NCI-H187 (cell line): ENCODE measurements around the gene ADAMTS7.
"Not testable (repeated sequence)": the region's sequence is repeated elsewhere in the genome, so short reads cannot be mapped to it uniquely, and the experiment has no call there.

Experiments used
- DNase-seq, 2 experiments: peaks; one replicate each; lab custom pipeline; 2025; lab: John Stamatoyannopoulos, UW

Gene ADAMTS7

GRCh38 chr15:78766041-78766440 lies 45.2 kb downstream of the ADAMTS7 start:
- no peak for DNase-seq

GRCh38 chr15:78765154-78765860 lies 46.0 kb downstream of the ADAMTS7 start:
- DNase-seq, result not testable (repeated sequence)

DNA sequence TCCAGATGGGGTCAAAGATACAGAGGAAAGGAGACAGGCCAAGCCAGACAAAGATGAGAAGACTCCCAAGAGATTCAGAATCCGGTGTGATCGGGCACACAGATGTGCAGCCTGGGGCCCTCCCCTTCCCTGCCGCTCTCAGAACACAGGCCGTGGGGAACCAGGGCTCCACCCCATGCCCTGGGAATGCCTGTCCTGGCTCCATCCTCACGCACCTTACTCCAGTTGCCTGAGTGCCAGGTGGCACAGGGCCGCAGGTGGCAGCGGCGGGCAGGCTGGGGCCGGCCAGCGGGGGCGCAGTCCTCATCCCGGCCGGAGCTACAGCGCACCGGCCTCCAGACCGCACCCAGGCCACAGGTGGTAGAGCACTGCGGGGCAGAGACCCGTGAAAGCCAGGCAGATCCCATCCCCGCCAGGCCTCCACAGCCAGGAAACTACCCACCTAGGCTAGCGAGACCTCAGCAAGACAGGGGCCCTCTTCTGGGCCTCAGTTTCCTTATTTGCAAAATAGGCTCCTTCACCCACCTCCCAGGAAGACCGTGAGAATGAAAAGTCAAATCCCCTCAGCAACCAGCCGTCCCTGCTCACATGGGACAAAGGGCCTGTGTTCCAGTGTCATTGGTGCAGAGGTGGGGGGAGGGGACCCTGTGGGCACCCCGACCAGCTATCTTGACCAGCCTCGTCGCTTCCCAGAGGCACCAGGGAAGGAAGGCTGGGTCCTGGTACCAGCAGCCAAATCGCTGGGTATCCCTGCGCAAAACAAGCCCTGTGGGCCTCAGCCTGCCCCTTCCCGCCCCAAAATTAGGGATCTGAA lies 46.7 kb downstream of the ADAMTS7 start:
- DNase-seq, result not testable (repeated sequence)

DNA sequence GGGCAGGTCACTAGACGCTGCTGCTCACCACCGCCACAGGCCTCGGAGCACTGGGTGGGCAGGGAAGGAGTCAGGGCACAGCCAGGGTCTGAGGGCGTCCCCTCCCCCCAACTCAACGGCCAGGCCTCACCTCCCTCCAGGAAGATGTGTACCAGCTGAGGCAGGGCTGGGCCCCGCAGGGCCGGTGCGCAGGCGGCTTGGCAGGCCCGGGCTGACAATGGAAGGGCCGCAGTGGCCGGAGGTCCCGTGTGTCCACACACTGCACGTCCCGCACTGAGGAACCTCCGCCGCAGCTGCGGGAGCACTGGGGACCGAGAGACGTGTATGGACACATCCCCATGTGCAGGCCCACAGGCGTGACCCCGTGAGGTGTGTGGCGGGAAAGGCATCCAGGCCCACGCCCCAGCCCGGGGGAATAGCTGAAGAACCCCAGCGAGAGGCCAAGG lies 47.4 kb downstream of the ADAMTS7 start:
- DNase-seq, result no peak

- DNase-seq, result no peak
These were observed 48.1 kb downstream of the ADAMTS7 start for GRCh38 chr15:78762985-78763795.

DNA sequence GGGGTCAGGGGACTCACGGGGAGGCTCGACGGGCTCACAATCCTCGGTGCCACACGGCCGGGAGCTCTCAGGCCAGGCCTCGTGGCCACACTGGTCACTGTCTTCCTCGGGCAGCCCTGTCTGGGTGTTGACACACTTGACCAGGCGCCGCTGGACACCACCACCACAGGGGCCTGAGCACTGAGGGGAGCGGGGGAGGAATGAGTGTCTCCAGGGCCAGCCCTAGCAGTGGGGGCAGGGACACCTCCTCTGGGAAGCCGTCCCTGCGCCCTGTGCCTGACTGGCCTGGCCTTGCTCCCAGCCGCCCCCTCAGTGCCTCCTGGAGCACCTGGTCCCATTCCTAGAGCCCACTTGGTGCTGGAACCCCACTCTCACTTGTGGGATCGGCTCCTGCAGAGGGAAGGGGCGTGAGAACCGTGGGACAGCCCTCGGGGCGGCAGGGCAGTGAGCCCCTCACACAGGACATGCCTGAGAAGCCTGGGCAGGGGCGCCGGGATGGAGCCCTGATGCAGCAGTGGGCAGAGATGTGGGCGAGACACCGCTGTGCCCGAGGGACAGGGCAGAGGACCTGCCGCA lies 48.8 kb downstream of the ADAMTS7 start:
- DNase-seq, result not testable (repeated sequence)

GRCh38 chr15:78761891-78762385 lies 49.3 kb downstream of the ADAMTS7 start:
- DNase-seq, result no peak

- not testable (repeated sequence) for DNase-seq
These were observed 49.8 kb downstream of the ADAMTS7 start for GRCh38 chr15:78761475-78761874.

DNA sequence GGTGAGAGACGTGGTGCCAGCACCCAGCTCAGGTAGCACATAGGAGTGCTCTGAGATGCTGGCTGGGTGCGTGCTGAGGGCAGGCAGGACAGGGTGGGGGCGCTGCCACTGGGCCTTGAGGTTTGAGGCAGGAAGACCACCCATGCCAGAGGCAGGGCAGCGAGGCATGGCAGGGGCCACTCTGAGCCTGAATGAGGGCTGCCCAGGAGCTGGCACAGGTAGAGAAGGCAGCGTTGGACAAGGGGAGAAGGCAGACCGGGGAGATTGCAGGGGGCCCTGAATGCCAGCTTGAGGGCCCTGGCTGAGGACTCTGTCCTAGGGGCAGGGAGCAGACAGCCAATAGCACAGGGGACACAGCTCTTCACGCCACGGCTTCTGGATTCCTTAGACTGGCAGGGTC lies 50.2 kb downstream of the ADAMTS7 start:
- DNase-seq, result no peak

DNA sequence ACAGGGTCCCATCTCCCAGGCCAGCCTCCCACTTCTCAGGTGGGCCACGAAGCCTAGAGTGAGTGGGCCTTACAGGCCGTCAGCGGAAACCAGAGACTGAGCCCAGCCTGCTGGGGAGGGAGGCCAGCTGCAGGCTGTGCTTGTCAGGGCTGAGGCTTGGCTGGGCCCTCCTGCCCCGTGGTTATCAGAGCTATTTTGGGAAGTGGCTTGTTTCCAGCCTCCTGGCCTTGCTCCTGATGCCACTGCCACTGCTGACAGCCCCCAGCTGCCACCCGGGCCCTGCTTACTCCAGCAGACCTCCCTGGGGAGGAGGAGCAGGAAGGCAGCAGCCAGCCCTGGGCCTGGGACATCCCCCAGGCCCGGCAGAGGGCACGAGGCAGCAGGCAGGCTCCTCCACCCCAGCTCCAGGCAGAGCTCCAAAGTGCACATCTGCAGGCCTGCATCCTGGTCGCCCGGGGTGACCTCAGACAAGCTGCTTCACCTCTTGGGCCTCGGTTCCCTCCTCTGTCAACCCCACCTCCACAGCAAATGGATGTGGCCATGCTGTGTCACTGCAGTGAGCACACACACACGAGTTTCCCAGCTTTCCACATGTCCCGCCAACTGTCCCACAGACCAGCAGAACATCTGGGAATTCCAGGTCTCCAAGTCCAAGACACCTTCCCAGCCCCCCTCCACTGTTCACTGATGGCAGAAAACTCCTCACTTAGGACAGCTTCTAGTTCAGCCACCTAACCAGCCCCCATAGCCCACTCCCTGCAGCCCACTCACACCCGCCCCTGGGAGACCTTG lies 51.0 kb downstream of the ADAMTS7 start:
- DNase-seq, result not testable (repeated sequence)

DNA sequence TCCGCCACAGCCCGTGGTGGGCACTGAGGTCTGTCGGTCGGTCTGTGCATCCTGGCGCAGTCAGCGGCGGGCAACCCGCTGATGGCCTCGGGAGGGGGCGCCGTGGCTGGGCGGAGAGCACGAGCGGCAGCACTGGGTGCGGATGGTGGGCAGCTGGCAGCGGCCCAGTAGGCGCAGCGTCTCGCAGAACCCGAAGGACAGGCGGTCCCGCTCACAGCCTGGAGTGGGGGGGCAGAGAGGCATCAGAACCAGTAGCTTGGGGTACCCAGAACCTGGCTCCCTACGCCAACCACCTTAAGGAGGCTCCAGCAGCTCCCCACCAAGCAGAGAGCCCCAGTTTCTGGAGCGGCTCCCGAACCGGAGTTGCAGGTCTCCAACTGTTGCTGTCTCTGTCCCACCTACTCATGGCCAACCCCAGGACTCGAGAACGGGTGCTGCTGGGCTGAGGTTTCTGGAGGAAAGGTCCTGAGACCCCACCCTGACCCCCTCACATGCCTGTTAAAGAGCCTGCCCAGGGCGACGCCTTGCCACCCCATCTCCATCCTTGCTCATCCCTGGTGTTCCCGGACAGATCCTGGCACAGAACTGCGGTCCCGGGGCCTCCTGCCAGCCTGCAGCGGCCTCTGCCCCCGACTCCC lies 51.8 kb downstream of the ADAMTS7 start:
- not testable (repeated sequence) for DNase-seq

- DNase-seq, result not testable (repeated sequence)
These were observed 52.6 kb downstream of the ADAMTS7 start for GRCh38 chr15:78758486-78759200.

DNA sequence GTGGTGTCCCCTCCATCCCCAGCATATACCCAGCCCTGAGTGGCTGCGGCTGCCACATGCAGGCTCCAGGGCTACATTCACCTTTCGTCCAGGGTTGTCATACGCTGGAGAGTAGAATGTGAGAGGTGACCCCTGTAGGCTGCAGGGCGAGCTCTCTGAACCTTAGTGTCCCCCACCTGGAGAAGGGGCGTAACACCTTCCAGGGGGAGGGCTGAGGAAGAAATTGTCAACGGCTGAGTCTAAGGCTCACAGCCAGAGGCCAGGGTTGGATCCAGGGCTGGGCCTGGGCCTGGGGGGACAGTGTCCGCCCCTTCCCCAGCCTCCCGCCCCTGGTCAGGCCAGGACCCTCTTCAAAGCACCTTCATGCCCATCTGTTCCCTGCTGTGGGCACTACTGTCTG lies 53.2 kb downstream of the ADAMTS7 start:
- not testable (repeated sequence) for DNase-seq

DNA sequence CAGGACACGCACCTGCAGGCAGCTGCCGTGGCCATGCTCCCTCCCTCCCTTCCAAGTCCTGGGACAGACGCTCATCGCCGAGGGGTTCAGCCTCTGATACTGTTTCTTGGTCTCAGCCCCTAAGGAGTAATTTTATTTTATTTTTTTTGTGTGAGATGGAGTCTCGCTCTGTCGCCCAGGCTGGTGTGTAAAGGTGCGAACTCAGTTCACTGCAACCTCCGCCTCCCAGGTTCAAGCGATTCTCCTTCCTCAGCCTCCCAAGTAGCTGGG lies 53.7 kb downstream of the ADAMTS7 start:
- no peak for DNase-seq

- not testable (repeated sequence) for DNase-seq
These were observed 54.3 kb downstream of the ADAMTS7 start for GRCh38 chr15:78756781-78757635.

DNA sequence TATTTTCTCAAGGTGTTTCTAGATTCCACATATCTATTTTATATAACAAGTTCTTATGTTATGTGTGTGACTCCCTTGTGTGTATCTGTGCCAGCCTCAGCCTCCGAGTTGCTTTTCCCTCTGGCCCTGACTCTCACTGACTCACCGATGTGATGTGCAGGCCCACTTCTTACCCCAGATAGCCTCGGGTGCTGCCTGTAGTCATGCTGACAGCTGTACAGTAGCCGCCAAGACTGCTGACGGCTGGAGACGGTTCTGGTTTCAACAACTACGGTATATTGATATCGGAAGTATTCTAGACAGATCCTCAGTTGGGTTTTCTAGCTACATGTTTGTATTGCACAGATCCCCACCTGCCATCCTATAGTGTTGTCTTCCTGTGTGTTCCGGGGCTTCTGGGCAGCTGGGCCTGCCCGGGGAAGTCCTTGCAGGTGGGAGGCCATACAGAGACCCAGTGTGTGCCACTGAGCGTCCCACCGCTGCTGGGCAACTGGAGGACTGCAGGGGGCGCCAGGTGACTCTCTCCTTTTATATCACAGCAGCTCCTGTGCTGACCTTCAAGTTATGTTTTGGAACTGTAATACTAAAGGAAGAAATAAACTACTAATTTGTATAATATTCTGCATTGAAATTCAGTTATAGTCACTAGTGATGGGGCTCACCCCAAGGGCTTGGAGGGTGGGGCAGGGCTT lies 55.2 kb downstream of the ADAMTS7 start:
- not testable (repeated sequence) for DNase-seq

DNA sequence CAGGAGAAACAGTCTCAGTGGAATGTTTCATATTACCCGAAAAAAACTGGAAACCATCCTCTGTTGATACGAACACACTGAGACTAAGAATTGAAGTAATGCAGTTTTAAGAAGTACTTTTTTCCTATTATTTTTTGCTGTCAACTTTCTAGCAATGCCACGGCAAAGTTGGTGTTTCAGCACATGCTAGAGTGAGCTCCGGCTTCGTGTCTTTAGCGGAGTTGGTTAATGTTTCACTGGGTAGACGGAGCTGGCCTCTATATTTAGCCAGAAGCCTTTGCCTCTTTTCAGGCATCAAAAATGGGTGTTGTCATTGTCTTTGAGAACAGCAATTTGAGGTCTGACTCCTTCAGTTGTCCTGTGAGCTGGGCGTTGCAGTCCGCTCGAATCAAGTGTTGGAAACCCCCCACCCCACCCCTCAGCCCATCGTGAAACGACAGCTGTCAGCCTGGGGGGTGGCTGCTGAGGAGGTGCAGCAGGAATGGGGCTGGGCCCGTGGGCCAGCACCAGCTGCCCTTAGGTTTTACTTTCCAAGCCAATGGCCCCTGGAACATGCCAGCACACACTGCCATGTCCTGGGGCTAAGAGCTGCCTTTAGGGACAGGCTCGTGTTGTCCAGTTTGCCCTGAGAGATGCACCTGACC lies 56.5 kb downstream of the ADAMTS7 start:
- DNase-seq, result not testable (repeated sequence)
